Fibroblast of upper back skin (primary cell): ENCODE measurements around the gene MAPKAP1.

ENCODE experiments used
- DNase-seq: peaks from one replicate; pipeline ENCODE4 v3.0.0-alpha.2; 2013

MAPKAP1 gene

DNA sequence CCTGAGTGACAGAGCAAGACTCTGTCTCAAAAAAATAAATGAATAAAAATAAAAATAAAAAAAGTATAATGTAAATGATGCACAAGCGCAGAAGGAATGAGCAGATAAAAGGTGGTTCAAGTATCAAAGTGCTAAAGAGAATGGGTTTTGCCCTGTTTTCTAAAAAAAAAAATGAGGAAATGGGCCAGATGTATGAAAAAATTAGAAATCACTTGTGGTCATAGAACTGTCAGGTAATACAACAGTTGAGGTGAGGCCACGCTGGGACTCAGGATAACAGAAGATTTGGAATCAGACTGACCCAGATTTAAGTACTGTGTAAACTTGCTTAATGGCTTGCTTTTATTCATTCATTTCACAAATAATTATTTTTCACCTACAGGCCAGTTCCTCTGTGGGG lies 69.8 kb downstream of the MAPKAP1 start:
- no peak for DNase-seq

DNA sequence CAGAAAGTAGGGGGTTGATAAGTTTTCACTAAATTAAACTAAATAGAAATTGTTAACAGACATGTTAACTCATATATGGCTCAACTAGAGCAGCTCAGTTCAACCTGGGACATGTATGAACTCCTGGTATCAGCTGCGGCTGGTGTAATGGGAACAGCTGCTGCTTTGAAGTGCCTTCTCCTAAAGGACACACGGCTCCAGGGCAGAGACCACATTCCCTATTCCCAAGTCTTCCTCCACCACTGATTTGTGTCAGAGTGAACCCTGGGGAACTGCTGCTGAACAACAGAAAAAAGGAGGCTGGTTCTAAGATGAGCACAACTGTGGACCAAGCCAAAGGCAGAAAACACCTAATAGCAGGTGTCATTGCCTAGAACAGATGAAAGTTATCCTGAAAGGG lies 71.1 kb downstream of the MAPKAP1 start:
- DNase-seq = no peak

DNA sequence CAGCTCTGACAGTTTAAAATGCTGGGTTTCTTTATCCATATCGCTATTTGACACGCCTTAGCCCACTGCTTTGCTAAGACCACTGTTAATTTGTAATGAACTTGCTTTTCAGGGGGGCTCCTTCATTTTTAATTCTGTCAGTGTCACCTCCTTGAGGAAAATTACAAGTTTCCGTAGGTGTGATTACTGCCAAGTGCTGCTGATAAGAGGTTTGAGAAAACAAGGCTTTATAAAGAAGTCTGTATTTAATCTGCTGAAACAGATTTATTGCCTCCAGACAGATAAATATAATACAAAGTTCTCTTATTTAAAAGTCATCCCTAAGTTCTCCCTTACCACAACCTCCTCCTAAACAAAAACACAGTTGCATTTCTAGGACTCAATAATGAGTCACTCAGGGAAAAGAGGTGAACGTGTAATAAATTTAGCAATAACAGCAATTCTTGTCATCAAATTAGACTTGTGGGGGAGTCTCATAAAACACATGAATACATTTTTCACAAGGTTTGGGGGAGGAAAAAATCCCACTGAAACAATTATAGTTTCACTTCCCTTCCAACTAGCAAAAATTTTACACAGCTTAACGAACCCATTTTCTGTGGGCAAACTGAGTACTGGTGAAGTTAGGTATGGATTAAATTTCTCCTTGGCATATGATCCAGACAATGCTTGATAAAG lies 72.8 kb downstream of the MAPKAP1 start:
- peak; percentile 63 for DNase-seq

DNA sequence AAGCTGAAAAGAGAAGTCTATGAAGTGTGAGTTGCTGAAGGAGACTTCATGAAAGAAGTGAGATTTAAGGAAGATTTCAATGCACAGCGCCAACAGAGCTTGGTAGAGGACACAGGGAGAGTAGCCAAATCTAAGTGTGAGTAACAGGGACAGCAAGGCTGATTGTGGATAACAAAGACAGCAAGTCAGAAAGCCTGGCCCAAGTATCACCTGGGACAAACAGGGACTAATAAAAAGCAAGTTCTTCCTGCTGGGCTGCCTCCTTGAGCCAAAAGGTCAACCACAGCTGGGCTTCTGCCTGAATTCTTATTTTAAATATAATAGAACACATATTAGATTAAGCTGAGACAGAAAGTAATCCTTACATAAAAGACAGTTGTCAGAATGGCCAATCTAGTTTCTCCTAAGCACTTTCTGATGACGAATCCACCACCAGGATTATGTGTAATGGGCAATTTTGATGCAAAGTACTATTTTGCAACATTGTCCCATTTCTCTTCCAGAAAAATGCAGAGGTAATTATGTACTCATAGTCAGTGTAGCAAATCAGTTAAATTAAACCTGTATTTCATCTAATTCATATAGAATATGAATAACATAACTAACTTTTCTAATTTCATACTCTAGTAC lies 73.8 kb downstream of the MAPKAP1 start:
- no peak for DNase-seq

DNA sequence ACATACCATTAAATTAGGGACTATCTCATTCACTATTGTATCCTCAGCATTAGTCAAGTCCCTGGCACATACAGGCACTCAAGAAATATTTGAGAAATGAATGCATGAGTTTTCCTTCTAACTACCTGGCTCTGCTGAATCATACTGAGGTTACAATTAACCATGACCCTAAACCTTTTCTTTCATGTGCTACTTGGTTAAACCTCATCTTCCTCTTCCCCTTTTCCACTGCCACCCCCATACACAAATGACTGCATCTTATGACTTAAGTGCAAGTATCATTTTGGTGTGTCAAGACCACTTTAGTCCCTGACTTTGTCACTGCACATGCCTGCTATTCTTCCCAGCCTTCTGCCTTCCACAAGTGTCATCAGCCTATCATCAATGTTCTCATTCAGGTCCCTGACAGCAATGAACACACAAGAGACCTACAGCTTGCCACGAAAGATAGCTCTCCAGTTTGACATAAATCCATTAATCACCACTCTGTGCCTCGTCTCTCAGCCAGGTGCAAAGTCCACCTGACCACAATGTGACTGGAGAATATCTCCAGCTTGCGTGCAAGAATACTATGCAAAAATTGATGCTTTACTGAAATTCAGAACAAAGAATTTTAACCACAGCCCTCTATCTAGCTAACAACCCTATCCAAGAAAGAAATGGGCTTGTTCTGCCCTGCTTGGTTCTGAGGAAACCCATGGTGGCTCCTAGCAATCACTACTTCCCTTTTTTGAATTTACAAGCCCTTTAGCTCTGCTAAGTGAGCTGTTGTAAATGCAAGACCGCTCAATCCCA lies 74.5 kb downstream of the MAPKAP1 start:
- DNase-seq = peak; percentile 43

DNA sequence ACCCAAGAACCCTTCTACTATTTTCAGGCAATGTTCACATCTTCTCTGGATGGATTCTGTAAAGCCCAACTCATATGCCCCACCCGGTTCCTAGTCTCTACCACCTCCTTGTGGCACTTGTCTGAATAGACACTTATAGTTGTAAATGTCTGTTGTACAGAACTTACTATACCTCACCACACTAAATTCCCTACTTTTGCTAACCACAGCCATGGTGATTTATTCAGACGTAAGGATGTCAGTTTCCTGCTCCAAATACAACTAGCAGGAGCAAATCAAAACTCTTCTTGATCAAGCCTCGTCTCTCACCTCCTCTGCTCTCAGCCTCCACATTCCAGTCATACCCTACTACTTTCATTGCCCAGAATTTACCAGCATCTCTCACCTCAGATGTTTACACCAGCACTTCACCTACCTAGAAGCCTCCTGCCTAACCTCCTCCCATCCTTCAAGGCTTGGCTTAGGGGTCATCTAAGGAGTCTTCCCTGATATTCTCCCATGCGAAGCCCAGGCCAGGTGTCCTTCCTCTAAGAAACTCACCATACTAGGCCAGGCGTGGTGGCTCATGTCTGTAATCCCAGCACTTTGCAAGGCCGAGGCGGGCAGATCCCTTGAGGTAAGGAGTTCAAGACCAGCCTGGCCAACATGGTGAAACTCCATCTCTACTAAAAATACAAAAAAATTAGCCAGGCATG lies 75.5 kb downstream of the MAPKAP1 start:
- DNase-seq = peak; percentile 57

DNA sequence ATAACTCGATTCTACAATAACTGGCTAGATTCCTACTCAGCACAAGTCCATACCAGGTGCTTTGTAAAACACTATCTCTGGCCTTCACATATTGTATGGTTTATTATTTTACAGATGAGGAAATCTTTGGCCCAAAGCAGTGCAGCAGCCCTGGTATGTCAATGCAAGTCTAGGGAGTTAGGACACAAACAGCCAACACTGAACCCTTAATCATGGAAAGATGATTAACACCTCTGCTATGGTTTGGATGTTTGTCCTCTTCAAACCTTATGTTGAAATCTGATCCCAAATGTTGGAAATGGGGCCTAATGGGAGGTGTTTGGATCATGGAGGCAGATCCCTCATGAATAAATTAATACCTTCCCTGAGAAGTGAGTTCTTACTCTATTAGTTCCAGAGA lies 76.6 kb downstream of the MAPKAP1 start:
- DNase-seq = no peak

DNA sequence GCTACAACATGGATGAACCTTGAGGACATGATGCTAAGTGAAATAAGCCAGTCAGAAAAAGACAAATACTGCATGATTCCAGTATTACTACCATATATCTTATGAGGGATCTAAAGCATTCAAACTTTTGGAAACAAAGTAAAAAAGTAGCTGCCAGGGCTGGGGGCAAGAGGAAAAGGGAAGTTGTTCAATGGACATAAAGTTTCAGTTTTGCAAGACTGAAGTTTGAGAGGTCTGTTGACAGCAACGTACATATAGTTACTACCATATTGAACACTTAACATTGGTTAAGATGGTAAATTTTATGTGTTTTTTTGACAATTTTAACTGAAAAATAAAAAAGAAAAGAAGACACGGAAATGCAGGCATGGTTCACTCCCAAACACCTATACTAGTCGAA lies 77.6 kb downstream of the MAPKAP1 start:
- no peak for DNase-seq

DNA sequence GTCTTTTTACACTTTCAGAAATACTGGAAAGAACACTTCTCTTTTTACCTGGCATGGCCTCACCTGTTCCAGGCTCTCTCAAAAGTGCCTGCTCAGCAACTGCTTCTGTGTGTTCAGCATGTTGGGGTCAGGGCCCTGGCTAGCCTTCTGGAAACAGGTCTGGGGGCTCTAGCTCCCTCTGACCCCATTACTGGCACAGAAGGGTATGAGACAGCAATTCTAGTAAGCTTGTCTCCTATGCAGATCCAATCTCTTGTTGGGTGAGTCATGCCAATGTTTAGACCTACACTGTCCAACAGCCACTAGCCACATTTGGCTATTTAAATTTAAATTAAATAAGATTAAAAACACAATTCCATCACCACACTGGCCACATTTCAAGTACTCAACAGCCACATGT lies 80.8 kb downstream of the MAPKAP1 start:
- DNase-seq = no peak

DNA sequence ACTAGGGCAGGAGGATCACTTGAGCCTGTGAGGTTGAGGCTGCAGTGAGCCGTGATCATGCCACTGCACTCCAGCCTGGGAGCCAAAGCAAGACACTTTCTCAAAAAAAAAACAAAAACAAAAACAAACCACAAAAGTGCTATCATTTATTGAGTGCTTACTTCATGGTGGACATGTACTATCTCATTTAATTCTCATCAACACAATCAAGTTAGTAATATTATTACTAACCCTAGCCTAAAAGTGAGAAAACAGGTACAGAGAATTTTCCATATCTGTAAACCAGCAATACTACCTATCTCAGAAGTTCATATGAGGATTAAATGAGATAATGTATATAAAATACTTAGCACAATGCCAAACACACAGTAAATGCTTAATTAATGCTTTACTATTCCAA lies 85.8 kb downstream of the MAPKAP1 start:
- DNase-seq = no peak

DNA sequence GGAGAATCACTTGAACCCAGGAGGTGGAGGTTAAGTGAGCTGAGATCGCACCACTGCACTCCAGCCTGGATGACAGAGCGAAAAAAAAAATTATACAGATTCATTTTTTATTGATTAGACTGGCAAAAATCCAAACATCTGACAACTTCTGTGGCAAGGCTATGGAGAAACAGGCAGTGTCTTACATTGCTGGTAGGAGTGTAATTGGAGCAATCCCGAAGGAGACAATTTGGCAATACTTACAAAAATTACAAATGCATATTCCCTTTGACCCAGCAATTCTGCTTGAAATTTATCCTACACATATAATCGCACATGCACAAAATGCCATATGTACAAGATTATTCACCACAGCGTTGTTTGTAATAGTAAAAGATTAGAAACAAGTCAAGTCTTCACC lies 86.8 kb downstream of the MAPKAP1 start:
- DNase-seq = no peak

DNA sequence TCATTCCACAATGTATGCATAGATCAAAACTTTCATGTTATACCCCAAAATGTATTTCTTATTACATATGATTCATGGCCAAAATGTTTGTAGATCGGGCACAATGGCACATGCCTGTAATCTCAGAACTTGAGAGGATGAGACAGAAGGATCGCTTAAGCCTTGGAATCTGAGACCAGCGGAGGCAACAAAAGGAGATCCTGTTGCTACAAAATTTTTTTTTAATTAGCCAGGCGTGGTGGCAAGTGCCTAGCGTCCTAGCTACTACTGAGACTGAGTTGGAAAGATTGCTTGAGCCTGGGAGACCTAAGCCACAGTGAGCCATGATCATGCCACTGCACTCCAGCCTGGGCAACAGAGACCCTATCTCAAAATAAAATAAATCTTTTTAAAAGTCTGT lies 89.9 kb downstream of the MAPKAP1 start:
- no peak for DNase-seq

DNA sequence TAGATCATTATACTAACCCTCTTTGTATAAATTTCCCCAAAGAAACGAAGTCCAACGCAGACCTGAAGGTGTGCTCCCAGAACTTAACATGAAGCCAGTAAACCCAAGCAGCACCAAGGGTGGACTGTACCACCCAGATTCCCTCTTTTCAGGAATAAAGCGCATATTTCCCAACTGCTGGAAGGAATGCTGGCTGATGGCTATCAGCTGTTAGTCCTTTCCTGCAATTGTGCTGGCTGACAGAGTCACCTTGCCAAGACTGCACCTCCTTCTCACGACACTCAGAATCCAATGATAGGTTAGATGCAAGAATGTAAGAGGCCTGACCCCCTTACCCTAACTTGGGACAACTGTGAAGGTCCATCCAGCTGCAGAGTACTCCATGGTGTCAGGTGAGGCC lies 93.9 kb downstream of the MAPKAP1 start:
- no peak for DNase-seq

DNA sequence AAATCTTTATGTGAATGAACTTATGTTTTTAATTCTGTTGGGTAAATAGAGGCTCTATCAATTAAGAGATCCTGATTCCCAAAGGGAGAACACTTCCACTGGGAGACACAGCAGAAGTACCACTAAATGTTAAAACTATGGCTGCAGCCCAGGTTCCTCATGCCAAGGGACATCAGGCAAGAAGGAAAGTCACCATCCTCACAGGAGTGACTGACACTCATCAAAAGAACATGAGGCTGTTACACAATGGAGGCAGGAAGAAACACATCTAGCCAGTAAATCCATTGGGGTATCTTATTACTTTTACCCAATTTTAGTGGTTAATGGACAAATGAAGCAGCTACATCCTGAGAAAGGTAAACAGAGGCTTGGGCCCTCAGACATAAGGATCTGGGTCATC lies 94.4 kb downstream of the MAPKAP1 start:
- DNase-seq = no peak

DNA sequence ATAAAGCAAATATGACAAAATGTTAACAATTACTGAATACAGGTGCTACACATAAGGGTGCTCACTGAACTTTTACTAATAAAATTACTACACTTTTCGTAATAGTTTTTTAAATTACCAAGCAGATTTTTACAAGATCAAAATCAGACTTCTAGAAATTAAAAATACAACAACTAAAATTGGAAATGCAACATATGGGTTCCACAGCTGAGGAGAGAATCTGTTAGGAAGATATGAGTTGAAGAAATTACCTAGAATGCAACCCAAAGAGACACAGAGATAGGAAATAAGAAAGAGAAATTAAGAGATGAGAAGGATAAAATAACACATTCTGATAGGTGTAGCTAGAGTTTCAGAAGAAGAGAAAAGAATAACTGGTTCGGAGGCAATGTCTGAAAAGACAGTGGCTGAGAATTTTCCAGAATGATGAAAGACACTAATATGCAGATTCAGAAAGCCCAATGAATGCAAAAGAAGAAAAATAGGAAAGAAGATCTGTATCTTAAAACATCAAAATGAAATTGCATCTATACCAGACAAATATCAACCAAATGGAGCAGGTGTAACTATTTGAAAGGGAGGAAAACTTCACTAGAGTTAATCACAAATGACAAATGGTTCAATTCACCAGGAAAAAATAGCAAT lies 95.8 kb downstream of the MAPKAP1 start:
- no peak for DNase-seq

DNA sequence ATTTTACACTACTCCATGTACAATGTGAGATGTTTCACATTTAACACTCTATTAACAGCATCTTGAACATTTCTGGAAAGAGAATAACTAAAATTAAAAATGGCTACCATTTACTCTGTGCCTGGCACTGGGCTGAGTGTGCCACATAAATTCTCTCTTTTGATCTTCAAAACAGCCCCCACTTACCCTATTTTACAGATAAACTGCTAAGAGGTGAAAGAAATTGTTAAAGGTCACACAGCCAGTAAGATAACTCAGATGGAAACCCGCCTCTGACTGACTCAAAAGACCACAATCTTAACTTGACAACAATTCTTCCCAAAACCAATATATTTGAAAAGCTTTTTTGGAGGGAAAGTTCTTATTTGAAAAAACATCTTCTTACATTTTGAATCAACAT lies 97.3 kb downstream of the MAPKAP1 start:
- DNase-seq = no peak

DNA sequence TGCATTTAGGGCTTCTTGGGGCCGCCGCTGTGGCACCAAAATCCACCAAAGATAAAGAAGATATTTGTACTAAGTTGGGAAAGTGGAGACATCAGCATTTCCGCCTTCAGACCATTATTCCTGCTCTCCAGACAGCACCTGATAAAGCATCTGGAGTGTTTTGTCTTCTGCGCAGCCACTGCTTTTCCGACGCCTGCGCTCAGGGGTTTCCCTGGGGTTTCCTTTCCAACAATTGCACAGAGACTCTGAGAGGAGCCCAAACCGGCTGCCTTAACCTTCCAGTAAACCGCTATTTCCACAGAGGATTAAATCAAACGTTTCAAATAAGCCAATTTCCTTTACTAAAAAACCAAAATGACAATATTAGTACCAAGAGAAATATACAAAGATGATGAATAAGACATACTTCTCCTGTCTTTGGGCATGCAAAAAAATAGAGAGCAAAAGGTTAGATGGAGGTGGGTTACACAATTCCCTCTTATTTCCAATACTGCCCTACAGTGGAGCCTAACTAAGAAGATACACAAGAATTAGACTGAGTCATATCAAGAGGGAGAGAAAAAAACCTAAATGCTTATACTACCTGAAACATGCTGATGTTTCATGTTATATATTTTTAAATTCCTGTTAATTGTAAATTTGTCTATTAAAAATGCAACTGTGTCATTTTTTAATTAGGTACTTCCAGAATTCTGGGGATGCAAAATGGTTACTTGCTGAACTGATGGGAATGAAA lies 98.4 kb downstream of the MAPKAP1 start:
- peak; percentile 33 for DNase-seq

DNA sequence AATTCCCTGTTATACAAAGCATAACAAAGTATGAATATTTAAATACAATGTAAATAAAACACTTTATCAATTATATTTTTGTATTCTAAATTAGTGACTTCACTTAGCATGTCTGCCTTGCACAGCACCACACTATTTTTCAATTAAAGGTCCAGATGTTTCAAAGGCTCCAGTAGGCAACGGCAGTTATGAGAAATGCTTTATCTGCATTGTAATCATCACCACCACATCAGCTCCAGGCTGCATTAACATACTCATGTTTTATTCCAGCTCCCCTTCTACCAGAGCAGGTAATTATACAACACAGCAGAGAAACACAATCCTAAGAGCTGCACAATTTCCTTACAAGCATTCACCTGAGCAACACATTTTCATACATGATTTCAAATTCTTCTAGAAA lies 102.8 kb downstream of the MAPKAP1 start:
- no peak for DNase-seq

DNA sequence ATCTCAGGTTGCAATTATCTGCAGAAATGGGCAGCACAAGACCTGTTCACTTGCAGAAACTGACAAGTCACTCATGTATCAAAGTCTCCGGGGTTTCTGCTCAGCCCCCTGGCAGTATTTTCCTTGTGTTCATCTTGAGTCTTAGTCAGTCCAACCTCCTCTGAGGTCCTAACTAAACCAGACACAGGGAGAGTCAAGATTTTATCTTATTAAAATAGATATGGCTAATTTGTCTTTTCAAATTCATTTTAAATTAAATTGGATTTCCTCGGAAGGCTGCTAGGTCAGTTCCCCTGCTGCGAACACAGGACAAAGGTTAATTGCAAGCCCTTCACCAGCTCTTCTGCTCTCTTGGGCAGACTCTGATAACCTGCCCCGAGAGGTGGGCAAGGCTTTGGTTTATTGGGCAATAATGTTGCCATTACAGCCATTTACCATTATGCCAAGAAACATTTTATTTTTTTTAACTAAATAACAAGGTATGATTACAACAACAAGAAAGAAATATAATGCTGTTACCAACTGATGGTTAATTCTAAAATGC lies 103.5 kb downstream of the MAPKAP1 start:
- DNase-seq = no peak

DNA sequence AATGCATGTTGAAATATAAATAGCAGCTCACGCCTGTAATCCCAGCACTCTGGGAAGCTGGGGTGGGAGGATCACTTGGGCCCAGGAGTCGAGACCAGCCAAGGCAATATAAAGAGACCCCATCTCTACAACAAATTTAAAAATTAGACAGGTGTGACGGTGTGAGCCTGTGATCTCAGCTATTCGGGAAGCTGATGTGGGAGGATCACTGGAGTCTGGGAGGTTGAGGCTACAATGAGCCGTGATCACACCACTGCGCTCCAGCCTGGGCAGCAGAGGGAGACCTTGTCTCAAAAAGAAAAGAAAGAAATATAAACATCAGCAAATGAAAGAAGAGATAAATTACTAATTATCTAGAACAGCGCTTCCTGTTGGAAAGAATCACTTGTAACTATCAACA lies 105.0 kb downstream of the MAPKAP1 start:
- DNase-seq = no peak

DNA sequence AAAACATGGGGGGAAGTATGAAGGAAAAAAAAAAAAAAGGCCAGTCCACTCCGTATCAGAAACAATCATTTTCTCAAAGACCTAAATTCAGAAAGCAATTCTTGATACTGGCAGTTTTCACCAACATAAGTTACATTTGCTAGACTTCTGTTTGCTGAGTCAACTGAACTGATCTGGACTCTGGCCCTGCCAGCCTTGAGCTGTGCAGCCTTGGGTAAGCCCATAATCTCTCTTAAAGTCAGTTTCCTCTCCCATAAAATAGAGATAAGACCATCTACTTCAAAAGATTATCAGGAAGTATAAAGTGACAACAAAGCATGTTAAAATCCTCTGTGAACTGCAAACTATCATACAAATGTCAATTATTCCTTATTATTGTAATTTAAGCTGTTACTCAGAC lies 106.8 kb downstream of the MAPKAP1 start:
- no peak for DNase-seq

DNA sequence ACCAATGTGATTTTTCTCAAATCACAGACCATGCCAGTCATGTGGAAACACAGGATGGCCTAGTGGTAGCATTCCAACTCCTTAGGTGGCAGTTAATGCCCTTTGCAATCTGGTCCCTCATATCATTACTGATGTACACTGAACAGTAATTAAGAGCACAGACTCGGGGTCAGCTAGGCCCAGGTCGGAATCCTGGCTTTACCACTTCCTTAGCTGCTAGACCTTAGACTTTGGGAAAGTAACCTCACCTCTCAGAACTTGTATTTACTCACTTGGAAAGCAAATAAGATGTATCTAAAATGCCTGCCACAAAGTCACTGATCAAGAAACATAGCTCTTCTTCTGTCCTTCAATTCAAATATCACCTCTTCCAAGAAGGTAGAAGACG lies 112.8 kb downstream of the MAPKAP1 start:
- DNase-seq = no peak
